ENCODE measurements around the gene PNLIPRP2.

- TF ChIP-seq, protein P1, sequence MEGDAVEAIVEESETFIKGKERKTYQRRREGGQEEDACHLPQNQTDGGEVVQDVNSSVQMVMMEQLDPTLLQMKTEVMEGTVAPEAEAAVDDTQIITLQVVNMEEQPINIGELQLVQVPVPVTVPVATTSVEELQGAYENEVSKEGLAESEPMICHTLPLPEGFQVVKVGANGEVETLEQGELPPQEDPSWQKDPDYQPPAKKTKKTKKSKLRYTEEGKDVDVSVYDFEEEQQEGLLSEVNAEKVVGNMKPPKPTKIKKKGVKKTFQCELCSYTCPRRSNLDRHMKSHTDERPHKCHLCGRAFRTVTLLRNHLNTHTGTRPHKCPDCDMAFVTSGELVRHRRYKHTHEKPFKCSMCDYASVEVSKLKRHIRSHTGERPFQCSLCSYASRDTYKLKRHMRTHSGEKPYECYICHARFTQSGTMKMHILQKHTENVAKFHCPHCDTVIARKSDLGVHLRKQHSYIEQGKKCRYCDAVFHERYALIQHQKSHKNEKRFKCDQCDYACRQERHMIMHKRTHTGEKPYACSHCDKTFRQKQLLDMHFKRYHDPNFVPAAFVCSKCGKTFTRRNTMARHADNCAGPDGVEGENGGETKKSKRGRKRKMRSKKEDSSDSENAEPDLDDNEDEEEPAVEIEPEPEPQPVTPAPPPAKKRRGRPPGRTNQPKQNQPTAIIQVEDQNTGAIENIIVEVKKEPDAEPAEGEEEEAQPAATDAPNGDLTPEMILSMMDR (conservative IDR thresholded peaks at IDR 0.05) = no peak
- no peak for TF ChIP-seq ZFX (IDR thresholded peaks at IDR 0.05)
Observed at GRCh38 chr10:116629340-116629739, 8.6 kb downstream of the PNLIPRP2 start.
